HEK293T (cell line): ENCODE results near the gene PCSK2.

Source experiments
- FOXA1 ChIP-seq: fragments of 450-650 bp; IDR thresholded peaks from 2 replicates; pipeline ENCODE4 v1.6.1; 2016; ENCODE audit warnings: mild to moderate bottlenecking
- NFRKB ChIP-seq: fragments of 450-650 bp; IDR thresholded peaks from 2 replicates; pipeline ENCODE4 v1.6.1; 2016; ENCODE audit warnings: mild to moderate bottlenecking, moderate library complexity
- TARDBP ChIP-seq: fragments of 450-650 bp; IDR thresholded peaks from 2 replicates; pipeline ENCODE4 v1.6.1; 2016

DNA sequence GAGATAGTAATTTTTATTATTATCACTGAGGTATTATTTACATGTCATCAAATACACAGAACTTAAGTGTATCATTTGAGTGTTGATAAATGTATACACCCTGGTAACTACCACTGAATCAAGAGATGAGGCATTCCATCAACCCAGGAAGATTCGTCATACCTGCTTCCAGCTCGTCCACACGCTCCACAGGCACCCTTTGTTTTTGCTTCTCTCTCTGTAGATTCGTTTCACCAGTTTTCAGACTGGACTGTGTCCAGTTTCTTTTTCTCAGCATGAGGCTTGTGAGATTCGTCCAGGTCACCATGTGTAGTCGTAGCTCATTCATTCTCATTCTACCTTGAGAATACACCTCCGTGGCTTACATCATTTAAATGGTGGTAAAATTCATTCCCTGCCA lies 239.8 kb downstream of the PCSK2 start:
- TF ChIP-seq TARDBP (no peak), FOXA1 (no peak), NFRKB (no peak)
